Stimulated activated CD4-positive, alpha-beta T cell treated with anti-CD3 and anti-CD28 coated beads, Interleukin-1b, Interleukin-23, amount 100 ng/mL, for 1 hour (primary cell): Measurements from ENCODE around the gene VSX2.

Source experiments
- DNase-seq, 2 donors: peaks; one replicate each; pipeline ENCODE4 v3.0.0-alpha.2; 2020; ENCODE audit warnings: low read depth in 2 of 2

Gene VSX2

GRCh38 chr14:74238974-74239847, at the start of gene VSX2:
VSX2 (plus strand) TSS chr14:74239449; CDS start chr14:74239562, 113 bp downstream.
- DNase-seq, result no peak

GRCh38 chr14:74190927-74191575, 48.2 kb upstream of the VSX2 start:
- no peak for DNase-seq

- DNase-seq, result no peak
Observed at GRCh38 chr14:74194506-74195274, 44.6 kb upstream of the VSX2 start.

GRCh38 chr14:74195623-74196022, 43.6 kb upstream of the VSX2 start:
- no peak for DNase-seq

GRCh38 chr14:74198441-74199234, 40.6 kb upstream of the VSX2 start:
- no peak for DNase-seq

GRCh38 chr14:74202113-74202512, 37.1 kb upstream of the VSX2 start:
- no peak for DNase-seq

- DNase-seq, result no peak
Observed at GRCh38 chr14:74203639-74204038, 35.6 kb upstream of the VSX2 start.

GRCh38 chr14:74204491-74204890, 34.8 kb upstream of the VSX2 start:
- DNase-seq, result no peak

GRCh38 chr14:74205882-74206281, 33.4 kb upstream of the VSX2 start:
- no peak for DNase-seq

GRCh38 chr14:74207943-74208342, 31.3 kb upstream of the VSX2 start:
- no peak for DNase-seq

GRCh38 chr14:74208642-74209041, 30.6 kb upstream of the VSX2 start:
- DNase-seq, result no peak

- DNase-seq, result no peak
Observed at GRCh38 chr14:74211945-74212580, 27.2 kb upstream of the VSX2 start.

GRCh38 chr14:74213907-74214803, 25.1 kb upstream of the VSX2 start:
- no peak for DNase-seq

- no peak for DNase-seq
Observed at GRCh38 chr14:74216671-74217070, 22.6 kb upstream of the VSX2 start.

GRCh38 chr14:74217672-74218448, 21.4 kb upstream of the VSX2 start:
- DNase-seq, result peak; percentile 40 to 73

- DNase-seq, result no peak
Observed at GRCh38 chr14:74218462-74218861, 20.8 kb upstream of the VSX2 start.

- no peak for DNase-seq
Observed at GRCh38 chr14:74219277-74220205, 19.7 kb upstream of the VSX2 start.

- DNase-seq, result no peak
Observed at GRCh38 chr14:74220991-74221390, 18.3 kb upstream of the VSX2 start.
